Right kidney (tissue), 9 donors: ENCODE data around the gene GPR35.
A peak's percentile ranks its signal among the peaks of the same experiment; 100 is the strongest.

Experiments
- DNase-seq: peaks from one replicate; pipeline ENCODE4 v3.0.0-alpha.2; 2016
- long read RNA-seq, 8 donors: transcript quantifications; one replicate each; lab custom pipeline, GENCODE V29; 2026

GPR35 gene, protein sequence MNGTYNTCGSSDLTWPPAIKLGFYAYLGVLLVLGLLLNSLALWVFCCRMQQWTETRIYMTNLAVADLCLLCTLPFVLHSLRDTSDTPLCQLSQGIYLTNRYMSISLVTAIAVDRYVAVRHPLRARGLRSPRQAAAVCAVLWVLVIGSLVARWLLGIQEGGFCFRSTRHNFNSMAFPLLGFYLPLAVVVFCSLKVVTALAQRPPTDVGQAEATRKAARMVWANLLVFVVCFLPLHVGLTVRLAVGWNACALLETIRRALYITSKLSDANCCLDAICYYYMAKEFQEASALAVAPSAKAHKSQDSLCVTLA
- long read RNA-seq, donor 1, partial matches to known transcripts, result 0 of 5 reads
- long read RNA-seq, donor 1, other reads (novel, unspliced or antisense), result 0 of 5 reads
- long read RNA-seq, donor 2, partial matches to known transcripts, result 0 of 2 reads
- long read RNA-seq, donor 2, other reads (novel, unspliced or antisense), result 0 of 2 reads
- long read RNA-seq, donor 3, result 0 reads
- long read RNA-seq, donor 4, partial matches to known transcripts, result 0 of 5 reads
- long read RNA-seq, donor 4, other reads (novel, unspliced or antisense), result 0 of 5 reads
- long read RNA-seq, donor 5, partial matches to known transcripts, result 0 of 1 reads
- long read RNA-seq, donor 5, other reads (novel, unspliced or antisense), result 0 of 1 reads
- long read RNA-seq, donor 6, partial matches to known transcripts, result 0 of 2 reads
- long read RNA-seq, donor 6, other reads (novel, unspliced or antisense), result 0 of 2 reads
- long read RNA-seq, donor 7, partial matches to known transcripts, result 0 of 1 reads
- long read RNA-seq, donor 7, other reads (novel, unspliced or antisense), result 0 of 1 reads
- long read RNA-seq, donor 8, result 0 reads

DNA sequence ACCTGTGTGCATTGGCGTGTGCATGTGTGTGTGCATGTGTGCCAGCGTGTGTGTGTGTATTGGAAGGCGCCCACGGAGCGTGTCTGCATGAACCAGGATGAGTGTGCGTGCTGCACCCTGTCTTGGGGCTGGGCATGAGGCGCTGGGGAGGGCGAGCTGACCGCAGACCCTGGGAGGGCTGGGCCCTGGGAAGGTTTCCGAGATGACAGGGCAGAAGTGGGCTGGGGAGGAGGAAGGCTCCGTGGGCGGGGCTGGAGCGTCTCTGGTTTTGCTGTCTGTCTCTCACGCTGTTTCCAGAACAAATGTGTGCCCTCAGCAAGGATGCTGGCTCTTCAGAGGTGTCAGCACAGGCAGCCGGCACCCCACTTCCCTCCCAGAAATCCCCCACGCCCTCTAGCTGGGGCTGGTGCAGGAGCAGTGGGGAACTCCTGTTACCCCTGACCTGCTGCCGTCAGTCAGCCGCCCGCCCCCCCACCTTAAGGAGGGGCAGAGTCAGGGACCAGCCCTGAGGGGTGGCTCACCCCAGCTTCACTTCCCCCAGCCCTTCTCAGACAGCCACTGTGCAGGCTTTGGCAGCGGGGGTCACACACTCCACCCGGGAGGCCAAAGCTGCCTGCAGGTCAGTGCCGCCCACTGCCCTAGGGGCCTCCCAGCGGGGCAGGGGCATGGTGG is at the start of gene GPR35:
Gene GPR35 (plus strand): TSS at position 531 of the 672 bp plus-strand sequence. CDS start 4,473 bp downstream, outside the sequence.
- DNase-seq, result no peak

DNA sequence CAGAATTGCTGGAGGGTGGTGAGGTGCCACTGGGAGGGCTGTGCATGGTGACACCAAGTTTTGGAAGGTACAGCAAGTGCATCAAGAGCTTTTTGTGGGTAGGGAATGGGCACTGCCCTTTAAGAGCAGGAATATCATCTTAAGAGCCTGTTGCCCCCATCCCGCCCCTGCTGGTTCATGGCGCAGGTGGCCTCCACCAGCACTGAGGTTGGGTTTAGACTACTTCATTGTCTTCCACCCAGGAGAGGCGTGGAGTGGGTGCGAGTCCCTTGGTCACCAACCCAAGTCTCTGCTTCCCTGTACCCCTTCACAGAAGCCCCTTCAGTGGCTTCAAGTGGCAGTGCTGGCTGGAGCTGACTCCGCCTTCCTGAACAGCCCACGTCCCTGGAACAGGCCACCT is 49.2 kb upstream of the GPR35 start:
- no peak for DNase-seq

DNA sequence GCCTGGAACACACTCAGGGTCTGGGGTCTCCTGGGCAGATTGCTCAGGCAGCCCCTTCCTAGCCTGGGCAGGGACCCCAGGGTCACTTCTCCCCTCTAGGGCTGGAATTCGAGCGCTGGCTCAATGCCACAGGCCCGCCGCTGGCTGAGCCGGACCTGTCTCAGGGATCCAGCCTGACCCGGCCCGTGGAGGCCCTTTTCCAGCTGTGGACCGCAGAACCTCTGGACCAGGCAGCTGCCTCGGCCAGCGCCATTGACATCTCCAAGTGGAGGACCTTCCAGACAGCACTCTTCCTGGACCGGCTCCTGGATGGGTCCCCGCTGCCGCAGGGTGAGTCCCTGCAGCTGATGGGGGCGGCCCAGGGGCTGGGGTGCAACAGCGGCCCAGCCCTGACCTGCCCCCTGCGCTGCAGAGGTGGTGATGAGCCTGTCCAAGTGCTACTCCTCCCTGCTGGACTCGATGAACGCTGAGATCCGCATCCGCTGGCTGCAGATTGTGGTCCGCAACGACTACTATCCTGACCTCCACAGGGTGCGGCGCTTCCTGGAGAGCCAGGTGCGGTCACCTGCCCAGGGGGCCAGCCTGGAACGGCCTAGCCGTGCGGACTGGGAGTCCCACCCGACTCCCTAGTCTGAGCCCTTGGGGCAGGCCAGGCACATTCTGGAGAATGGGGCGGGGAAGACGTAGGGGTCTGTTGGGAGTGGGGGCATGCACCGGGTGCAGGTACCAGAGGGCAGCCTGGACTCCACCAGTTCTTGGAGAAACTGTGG is 48.7 kb upstream of the GPR35 start:
- DNase-seq, result no peak

DNA sequence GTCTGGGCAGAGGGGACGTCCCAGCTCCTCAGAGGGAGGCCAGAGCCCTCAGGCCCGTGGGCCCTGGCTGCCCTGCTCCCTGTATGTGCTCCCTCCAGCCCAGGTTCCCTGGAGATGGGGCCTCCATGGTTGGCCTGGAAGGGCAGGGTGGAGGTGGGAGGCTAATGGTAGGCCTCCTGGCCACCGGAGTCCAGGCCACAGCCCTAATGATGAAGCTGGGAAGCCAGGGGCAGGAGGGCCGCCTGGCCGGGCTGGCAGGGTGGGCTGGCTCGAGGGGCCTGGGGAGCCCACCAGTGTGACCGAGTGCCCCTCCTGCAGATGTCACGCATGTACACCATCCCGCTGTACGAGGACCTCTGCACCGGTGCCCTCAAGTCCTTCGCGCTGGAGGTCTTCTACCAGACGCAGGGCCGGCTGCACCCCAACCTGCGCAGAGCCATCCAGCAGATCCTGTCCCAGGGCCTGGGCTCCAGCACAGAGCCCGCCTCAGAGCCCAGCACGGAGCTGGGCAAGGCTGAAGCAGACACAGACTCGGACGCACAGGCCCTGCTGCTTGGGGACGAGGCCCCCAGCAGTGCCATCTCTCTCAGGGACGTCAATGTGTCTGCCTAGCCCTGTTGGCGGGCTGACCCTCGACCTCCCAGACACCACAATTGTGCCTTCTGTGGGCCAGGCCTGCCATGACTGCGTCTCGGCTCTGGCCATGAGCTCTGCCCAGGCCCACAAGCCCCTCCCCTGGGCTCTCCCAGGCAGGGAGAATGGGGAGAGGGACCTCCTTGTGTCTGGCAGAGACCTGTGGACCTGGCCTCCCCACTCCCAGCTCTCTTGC is 47.8 kb upstream of the GPR35 start:
- DNase-seq, result no peak

DNA sequence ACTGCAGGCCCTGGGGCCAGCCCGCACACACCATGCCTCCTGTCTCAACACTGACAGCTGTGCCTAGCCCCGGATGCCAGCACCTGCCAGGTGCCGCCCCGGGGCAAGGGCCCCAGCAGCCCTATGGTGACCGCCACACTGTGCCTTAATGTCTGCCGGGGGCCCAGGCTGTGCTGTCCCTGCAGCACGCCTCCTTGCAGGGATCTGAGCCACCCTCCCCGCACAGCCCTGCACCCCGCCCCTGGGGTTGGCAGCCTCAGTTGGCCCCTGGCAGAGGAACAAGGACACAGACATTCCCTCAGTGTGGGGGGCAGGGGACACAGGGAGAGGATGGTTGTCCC is 47.2 kb upstream of the GPR35 start:
- DNase-seq, result no peak

DNA sequence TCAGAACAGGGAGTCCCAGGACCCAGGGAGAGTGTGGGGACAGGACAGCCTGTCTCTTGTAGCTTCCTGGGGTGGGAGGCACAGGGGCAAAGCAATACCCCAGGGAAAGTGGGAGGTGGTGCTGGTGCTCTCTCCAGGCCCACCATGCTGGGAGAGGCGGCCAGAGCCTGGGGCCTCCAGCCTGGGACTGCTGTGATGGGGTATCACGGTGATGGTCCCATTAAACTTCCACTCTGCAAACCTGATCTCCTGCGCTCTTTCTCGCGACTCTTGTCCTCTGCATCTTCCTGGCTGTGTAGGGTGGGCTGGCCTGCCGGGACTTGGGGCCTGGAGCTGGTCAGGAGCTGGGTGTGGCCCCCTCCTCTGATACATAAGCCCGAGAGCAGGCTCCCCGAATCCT is 46.8 kb upstream of the GPR35 start:
- no peak for DNase-seq

DNA sequence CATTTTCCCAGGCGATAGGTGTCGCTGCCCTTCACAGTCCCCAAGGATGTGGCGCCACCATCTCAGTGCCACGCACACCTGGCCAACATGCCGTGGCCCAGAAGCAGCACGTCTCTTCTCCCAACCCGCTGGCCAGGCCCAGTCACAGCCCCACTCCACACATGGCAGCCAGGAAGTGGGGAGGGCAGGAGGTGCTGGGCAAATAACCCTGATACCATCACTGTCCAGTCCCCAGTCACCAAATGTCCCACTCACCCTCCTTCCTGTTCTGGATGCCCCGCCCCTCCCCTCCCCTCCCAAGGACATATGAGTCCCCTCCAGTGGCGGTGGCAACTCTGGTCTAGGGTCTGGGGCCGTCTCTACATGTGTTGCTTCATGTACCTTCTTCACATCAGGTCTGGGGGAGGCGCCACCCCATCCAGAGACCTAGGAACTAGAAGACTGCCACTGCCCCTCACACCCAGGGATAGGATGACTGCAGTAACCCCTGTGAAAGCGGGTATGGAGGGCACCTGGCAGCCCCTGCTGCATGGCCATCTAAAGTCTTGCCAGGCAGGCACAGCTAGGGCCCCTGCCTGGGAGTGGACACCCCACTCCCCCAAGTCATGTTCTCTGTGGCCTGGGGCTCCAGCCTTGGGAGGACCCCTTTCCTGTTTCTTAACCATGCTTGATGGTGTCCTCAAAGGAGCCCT is 46.1 kb upstream of the GPR35 start:
- no peak for DNase-seq

DNA sequence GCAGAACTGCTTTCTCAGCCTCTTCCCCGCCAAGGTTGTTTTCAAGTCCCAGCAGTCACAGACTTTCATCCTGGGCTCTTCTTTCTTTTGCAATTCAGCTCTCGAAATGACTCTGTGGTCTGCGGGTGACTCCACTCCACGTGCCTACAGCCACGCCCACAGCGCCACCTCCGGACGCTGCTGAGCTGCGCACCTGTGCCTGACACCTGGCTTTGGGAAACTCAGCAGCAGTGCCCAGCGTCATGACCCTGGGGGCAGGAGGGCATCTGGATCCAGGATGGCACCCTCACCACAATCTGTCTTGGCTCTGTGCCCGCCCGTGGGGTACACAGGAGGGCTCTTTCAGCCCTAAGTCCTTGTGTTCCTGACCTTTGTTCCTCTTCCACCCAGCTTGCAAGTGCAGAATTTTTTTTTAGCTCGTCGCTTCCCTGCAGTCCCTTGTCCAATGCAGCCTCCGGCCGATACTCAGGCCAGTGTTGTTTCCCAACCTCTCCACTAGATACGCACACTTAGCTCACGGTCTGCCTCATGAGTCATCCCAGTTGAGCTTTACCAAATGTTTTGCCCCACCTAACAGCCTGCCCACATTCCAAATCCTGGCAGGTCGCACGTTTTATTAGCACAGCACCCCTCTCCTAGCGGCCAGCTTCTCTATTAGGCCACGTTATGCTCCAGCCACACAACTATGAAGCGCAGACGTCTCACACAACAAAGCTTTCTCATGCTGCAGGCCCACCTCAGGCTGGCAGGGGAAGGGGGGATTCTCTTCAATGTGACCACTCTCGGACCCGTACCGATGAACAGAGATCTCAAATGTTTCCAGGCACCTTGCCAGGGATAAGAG is 45.3 kb upstream of the GPR35 start:
- no peak for DNase-seq

DNA sequence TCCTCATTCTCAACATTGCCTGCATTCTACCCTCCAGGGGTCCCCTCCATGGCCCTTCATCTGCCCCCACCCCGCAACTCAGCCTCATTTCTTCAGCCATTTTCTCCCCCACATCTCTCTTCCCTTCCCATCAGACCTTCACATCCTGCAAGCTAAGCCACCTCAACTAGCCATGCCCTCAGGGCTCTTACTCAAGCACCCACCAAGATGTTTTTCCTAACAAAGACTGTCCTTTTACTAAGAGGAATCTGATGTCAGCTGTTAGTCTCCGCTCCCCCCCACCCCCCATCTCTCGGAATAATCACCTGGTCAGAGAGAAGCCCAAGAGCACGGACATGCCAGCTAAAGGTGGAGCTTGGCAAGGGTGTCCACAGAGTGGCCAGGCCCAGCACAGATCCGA is 43.5 kb upstream of the GPR35 start:
- no peak for DNase-seq

DNA sequence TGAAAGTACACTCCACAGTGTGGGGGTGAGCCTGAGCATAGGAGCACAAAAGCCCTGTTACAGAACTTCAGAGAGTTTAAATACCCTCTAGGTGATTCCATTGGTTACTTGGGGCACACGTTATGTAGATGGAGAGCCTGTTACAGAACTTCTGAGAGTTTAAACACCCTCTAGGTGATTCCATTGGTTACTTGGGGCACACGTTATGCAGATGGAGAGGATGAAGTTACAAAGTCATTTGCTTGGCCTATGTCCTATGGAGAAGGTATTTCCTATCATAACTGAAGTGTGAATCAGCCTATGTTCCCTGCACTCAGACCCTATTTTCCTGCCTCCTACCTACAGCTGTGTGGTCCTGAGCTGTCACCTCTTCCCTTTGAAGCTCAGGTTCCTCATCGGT is 42.5 kb upstream of the GPR35 start:
- DNase-seq, result no peak

DNA sequence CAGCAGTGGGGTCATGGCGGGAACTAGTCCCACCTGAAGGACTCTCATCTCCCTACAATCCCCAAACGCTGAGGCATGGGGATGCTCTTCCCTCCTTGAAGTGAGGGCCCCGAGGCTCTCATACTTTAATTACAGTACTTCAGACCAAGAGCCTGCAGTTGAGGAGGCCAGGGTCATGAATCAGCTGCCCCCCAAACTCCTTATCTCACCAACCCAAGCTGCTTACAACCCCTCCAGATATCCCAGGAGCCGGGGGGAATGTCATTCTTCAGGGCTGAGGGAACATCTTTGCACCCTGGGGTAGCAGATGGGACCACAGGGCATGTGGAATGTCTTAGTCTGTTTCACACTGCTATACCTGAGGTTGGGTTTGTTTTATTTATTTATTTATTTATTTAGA is 41.5 kb upstream of the GPR35 start:
- no peak for DNase-seq

DNA sequence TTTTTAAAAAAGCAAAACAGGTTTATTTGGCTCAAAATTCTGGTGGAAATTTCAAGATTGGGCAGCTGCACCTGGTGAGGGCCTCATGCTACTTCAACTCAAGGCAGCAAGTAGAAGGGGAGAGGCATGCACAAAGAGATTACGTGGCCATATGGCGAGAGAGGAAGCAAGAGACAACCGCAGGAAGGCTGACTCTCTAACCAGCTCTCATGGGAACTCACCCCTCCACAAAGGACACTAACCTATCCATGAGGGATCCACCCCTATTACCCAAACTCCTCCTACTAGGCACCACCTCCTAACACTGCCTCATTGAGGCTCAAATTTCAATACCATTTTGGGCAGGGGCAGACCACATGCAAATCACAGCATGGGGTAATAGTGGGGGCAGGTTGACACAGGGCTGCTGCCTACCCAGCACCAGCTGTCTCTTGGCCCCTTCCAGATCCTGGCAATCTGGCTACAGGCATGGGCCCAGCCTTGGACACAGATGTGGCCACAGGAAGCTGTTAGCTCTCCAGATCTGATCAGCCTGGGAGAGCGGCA is 40.7 kb upstream of the GPR35 start:
- DNase-seq, result no peak

DNA sequence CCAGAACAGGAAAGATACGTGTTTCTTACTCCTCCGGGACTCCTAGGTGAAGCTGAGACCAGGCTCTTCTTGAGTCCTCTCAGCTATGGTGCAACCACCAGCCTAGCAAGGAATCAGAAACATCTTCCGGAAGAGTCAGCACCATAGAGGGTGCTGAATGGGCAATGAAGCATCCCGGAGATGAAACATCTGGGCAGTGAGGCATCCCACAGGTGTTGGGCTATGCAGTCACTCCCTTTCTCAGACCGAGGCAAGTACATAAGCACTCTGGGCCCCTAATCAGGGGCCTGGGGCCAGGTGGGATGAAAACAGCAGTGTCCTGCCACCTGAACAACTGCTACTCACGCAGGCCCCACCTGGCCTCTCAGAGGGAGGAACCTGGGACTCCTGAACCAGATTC is 40.2 kb upstream of the GPR35 start:
- no peak for DNase-seq

DNA sequence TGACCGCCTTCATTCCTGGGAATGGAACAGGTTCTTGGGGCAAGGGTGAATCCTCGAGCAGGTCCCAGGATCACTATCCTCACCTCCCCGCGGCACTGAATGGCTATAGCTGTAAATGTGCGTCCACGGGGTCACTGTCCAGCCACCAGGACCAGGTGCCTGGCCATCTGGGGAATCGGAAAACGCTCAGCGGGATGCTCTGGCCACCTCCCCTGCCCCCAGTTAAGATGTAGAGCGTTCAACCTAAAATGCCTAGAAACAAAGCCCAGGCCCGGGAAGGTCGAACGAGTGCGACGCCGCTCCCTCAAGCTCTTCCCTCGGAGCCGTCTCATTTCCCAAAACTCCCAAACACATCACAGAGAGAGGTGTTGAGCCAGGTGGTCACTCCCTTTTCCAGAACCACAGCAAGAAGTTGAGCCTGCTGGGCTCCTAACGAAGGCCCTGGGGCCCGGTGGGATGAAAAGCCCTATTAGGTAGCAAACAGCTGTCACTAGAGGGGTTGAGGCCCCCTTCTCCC is 39.5 kb upstream of the GPR35 start:
- no peak for DNase-seq

DNA sequence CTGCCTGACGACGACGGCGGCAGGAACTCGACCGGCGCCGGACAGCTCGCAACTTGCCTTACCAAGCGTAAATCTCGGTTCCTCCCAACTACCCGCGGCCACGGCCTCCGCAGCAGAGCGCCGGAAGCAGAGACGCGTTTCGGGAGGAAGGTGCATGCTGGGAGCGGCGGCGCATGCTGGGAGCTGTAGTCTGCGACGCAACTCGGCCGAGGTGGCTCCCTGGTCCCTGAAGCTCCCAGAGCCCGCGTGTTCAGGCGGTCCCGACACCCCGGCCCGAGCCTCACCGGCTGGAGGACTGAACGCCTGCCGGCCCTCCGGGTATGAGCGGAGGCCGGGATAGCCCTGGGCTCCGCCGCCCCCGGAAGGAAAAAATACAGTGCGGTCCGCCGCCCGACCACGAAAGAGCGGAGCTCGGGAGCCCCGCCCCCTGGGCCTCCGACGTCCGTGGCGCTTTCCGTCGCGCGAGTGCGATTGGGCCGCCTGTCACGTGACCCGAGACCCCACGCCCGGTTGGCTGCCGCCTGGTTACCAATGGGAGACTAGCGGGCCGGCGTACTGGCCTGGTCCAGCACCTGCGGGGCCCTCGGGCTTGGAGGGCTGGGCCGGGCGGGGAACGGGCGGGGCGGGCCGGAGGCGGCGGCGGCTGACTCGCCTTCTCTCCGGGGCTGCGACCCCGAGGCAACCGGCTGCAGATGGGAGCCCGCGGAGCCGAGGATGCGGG is 38.9 kb upstream of the GPR35 start, which contains the start of gene CAPN10:
Gene CAPN10 (plus strand): TSS at position 537 of the 721 bp plus-strand sequence. CDS start 178 bp downstream, at position 715.
- peak; percentile 100 for DNase-seq

DNA sequence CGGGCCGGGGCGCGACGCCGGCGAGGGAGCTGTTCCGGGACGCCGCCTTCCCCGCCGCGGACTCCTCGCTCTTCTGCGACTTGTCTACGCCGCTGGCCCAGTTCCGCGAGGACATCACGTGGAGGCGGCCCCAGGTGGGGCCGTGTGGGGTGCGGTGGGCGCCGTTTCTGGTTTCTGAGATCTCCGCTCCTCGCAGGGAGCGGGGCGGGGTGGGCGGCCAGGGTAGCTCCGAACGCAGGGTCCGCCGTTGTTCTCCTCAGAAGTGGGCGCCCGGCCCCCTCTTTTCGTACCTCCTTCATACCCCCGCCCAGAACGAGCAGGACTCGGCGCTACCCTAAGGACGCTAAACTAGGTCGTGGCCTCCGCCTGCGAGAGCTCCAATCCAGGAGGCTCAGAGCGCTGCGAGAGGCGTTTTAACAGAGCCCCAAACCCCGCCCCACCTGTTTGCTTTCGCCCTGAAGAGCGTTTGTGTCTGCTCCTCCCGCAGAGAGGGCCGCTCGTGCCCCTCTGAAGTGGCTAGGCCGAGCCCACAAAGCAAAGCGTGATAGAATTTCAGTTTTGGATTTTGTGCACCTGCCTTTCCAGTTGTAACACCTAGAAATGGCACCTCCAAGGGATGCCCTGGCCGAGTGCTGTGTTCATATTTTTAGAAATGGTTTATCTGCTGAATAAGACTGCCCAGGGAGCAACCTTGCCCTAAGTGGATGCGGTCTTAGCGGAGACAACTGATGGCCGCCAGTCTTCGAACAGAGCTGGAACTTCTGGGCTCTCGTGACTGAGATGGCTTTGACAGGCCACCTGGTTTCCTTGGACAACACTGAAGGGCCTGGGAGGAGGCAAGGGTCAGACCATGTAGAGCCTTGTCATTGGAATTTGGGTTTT is 38.1 kb upstream of the GPR35 start:
- no peak for DNase-seq

DNA sequence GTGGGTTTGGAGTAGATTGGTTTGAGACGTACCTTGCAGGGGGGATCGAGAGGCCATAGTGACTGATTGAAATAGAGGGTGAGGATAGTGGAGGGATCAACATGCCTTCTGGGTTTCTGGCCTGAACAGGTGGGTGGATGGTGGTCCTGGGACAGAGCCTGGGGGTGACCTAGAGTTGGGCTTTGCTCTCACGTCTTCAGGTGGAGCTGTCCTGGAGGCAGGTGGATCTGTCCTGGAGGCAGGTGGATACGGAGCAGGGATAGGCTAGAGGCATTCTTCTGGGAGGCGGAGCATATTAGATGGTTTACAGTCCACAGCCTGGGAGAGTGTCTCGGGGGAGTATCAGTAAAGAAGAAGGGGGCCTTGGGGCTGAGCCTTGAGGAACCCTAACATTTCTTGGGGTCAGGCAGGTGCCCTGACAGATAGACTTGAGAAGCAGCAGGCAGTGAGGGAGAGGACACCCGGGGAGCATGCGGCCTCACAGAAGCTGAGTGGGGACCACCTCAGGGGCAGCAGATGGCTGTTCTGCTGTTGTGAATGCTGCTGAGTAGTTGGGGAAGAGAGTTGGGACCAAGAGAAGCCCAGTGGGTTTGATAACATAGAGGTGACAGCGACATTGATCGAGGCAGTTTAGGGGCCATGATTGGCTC is 37.1 kb upstream of the GPR35 start:
- DNase-seq, result no peak
